Stimulated activated CD4-positive, alpha-beta T cell treated with anti-CD3 and anti-CD28 coated beads, Interleukin-1b, Interleukin-23, amount 100 ng/mL, for 24 hours (primary cell): Measurements from ENCODE around the gene ALG1.
"Not testable (repeated sequence)": the region's sequence is repeated elsewhere in the genome, so short reads cannot be mapped to it uniquely, and the experiment has no call there.

Experiments
- DNase-seq, 4 experiments: peaks; one replicate each; pipeline ENCODE4 v3.0.0-alpha.2; 2020; ENCODE audit warnings: low read depth in 4 of 4, low spot score in 1 of 4

The ALG1 gene

DNA sequence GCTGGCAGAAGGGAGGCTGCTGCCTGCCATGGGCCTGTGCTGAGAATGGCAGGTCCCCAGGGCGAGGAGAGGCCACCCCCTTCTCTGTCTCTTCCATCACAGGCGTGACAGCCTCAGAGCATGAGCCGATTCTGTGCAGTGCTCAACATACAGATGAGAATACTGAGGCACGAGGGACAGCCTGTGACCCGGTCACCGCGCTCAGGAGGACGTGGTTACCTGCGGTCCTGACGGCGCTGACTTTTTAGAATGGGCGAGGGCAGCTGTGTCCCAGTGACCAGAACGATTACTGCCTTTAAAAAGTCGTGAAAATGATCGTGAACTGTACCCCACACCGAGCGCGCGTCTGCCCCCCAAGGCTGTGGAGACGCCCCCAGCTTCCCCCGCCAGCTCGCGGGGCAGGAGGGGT, 25.4 kb downstream of the ALG1 start:
- peak in 1 of 4 experiments; percentile 13 for DNase-seq

- DNase-seq = peak; percentile 88 to 94 (median 93)
Observed at GRCh38 chr16:5097470-5098220, 26.0 kb downstream of the ALG1 start, which contains the start of gene EEF2KMT. Gene EEF2KMT, minus strand, starts transcription at chr16:5097795. Its CDS starts 56 bp downstream, at chr16:5097739.

- peak; percentile 35 to 90 (median 54) for DNase-seq
Observed at GRCh38 chr16:5098221-5099159, 26.8 kb downstream of the ALG1 start.

DNA sequence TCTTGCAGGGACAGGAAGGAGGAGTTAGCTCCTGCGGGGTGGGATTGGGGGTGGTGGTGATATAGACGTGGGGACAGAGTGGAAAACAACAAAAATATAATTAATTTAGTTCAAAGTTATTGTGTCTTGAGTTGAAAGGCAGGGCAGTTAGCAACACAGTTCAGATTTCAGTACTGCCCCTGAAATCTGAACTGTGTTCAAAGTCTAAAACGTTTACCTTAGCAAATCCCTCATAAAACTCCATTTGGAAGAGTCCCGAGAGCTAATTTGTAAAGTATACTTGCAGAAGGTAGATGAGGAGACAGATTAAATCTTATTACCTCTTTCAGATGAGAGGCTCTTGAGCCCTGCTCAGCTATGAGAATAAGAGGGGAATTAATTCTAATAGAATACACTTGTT, 27.5 kb downstream of the ALG1 start:
- DNase-seq = not testable (repeated sequence)

DNA sequence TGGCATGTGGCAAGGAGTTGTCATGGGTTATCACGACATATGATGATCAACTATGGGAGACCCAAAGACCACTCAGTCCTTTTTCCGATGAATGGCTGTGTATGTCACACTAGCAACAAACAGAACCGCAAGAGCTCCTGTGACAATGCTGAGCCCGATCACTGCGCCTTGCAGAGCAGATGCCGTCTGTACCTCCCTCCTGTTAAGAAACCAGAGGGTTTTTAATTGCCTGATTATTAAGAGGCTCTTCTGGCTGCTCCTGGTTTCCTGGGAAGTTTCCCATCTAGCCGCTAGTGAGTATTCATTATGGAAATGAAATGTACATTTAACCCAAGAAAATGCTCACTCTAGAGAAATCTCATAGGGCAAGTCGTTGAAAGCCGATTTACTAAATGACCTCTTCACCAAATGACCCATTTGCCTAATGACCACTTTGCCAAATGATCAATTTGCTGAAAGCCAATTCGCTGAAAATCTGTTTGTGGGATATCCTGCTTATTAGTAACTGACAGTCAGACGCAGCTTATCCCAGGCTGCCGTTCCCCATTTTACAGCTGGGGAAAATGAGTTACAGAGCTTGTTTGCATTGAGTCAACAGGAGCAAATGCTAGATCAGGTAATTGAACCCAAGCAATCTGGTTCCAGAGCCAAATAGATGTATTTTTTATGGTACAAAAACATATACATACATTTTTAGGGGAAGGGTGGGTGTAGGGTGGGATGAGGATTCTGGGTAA, 31.8 kb downstream of the ALG1 start:
- not testable (repeated sequence) for DNase-seq

DNA sequence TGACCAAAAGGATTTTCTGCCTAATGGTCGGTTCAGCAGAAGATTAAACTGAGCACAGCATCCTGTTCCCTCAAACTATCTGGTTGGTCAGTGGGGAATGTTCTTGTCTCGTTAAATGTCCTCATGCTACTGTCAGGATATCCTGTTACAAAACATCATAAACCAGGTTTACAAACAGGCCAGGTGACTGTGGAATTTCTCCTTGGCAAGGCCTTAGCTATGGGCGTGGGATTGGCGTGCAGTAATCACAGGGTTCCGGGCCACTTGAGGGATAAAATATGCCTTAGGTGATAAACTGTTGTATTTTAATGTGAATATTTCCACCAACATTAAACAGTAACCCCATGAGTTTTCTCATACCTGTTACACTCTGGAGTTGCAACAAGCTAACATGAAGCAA, 33.4 kb downstream of the ALG1 start:
- DNase-seq = not testable (repeated sequence)

DNA sequence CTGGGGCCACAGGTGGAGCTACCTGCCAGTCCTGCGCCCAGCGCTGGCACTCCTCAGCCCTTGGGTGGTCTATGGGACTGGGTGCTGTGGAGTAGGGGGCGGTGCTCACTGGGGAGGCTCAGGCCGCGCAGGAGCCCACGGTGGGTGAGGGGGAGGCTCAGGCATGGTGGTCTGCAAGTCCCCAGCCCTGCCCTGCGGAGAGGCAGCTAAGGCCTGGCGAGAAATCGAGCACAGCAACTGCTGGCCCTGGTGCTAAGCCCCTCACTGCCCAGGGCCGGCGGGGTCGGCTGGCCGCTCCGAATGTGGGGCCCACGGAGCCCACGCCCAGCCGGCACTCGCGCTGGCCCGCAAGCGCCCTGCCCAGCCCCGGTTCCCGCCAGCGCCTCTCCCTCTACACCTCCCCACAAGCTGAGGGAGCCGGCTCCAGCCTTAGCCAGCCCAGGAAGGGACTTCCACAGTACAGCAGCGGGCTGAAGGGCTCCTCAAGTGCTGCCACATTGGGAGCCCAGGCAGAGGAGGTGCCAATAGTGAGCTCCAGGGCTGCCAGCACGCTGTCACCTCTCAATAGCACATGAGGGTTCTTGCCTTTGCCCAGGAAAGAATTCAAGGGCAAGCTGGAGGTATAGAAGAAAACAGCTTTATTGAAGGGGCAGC, 37.0 kb downstream of the ALG1 start:
- no peak for DNase-seq

- DNase-seq = not testable (repeated sequence)
Observed at GRCh38 chr16:5110933-5111332, 39.3 kb downstream of the ALG1 start.

GRCh38 chr16:5116780-5117295, 45.2 kb downstream of the ALG1 start:
- not testable (repeated sequence) for DNase-seq

DNA sequence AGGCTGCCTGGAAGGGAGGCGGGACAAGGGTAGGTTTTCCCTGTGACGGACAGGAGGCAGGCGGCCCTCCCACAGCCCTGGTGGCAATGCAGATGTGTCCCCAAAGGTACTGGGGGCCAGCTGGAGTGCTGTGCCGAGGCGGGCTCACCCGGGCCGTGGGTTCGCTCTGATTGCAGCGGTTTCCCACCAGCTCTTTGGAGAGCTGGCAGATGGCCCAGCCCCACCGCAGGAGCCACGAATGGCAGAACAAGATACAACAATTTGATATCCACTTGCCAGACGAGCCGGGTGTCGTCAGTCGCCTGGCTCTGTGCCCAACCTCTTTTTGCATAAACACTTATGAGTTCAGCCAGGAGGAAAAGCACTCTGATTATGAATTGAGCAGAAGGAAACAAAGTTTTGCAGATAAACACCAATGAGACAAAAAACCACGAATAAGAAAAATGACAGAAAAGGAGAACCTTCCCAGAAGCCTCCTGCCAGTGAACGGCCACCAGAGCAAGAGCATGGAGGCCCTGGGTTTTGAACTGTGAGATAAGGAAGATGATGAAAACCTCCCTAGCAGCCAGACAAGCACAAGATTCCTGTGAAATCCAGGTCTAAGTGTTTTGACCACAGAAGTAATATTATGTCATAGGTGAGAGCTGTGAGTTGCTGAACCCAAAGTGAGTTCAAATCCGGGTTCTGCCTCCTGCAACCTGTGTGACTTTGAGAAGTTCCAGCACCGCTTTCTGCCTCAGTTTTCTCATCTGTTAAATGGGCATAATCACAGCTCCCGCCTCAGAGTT, 45.9 kb downstream of the ALG1 start:
- DNase-seq = not testable (repeated sequence)

DNA sequence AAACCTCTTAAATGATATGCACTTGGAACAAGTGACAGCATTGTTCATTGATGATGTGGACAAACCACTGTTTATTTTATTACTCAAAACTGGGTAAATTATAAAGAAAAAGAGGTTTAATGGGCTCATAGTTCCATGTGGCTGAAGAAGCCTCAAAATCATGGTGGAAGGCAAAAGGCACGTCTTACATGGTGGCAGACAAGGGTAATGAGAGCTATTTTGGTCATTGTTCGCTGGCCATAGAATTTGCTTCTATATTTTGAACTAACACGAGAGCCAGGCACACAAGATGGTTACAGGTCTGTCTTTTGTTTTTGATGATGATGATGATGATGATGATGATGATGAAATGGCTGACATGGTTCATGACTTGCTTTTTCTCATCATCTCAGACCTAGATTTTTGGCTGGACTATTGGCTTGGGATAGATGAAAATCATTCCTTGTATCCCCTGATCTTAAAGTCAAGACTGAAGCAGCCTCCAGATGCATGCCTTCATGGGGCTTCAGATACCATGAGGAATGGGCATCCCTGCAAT, 59.9 kb downstream of the ALG1 start:
- not testable (repeated sequence) for DNase-seq

- DNase-seq = not testable (repeated sequence)
Observed at GRCh38 chr16:5132915-5133600, 61.4 kb downstream of the ALG1 start.

DNA sequence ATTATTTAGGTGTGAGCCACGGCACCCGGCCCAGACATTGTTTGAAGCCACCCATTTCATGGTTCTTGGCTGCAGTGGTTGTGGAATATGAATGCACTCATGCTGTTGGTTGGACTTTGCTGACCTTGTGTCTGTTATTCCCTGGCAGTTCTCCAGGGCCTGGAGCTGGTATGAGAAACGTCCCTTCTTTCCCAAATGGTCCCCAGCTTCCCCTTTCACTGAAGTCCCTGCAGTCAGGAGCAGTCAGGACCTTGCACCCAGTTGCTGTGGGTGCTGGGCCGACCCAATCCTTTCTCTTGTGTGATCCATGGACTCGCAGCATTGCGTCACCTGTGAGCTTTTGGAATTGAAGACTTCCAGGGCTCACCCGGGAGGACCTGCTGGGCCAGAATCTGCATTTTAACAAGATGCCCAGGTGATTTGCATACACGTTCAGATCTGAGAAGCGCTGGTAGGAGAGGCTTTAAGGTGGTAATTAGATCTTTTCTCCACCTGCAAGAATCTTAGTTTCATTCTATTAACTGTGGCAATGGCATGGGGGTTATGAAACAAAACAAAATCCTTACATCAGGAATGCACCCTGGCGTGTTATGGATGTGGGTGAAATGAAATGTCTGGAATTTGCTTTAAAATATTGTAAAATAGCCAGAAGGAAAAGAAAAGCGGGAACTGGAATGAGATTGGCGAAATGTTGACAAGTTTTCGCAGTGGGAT, 63.3 kb downstream of the ALG1 start:
- DNase-seq = not testable (repeated sequence)
